CD8-positive, alpha-beta memory T cell (primary cell): ENCODE results near the gene LURAP1L. TPM values are rescaled to one million over a fixed set of nuclear protein-coding genes. Genes with fewer than 3 reads are reported as not detected.
"Not testable (repeated sequence)": the region's sequence is repeated elsewhere in the genome, so short reads cannot be mapped to it uniquely, and the experiment has no call there.

ENCODE experiments used
- CTCF ChIA-PET: fragments of 350-600 bp; sonication (Branson Sonifier 250); formaldehyde crosslinking; loops from one replicate; lab custom pipeline; 2021; ENCODE audit warnings: antibody characterized with exemption; lab: Charles Lee
- POLR2A ChIA-PET: fragments of 350-600 bp; sonication (Branson Sonifier 250); formaldehyde crosslinking; loops from one replicate; lab custom pipeline; 2021; ENCODE audit warnings: antibody characterized with exemption; lab: Charles Lee
- DNase-seq, 5 donors: peaks; one replicate each; pipeline versions ENCODE4 v3.0.0 to v3.0.0-alpha.2; 2020 to 2022; ENCODE audit warnings: mixed read lengths in 1 of 5
- H3K27ac ChIP-seq: one replicate; pipeline ENCODE4 v1.7.0; 2013; ENCODE audit warnings: low read depth, mild to moderate bottlenecking, low read length, moderate library complexity
- H3K27me3 ChIP-seq: 2 replicates; pipeline ENCODE4 v1.7.0; 2013; ENCODE audit warnings: low read length, mild to moderate bottlenecking; ENCODE audit not compliant: insufficient read depth, poor library complexity, severe bottlenecking
- H3K36me3 ChIP-seq: 2 replicates; pipeline ENCODE4 v1.7.0; 2013; ENCODE audit warnings: mild to moderate bottlenecking, low read length, moderate library complexity; ENCODE audit not compliant: insufficient read depth
- H3K4me1 ChIP-seq: 2 replicates; pipeline ENCODE4 v1.7.0; 2013; ENCODE audit warnings: mild to moderate bottlenecking, low read length, moderate library complexity; ENCODE audit not compliant: insufficient read depth
- H3K4me3 ChIP-seq: 2 replicates; pipeline ENCODE4 v1.7.0; 2013; ENCODE audit warnings: mild to moderate bottlenecking, low read length
- H3K9me3 ChIP-seq: 2 replicates; pipeline ENCODE4 v1.7.0; 2013; ENCODE audit warnings: mild to moderate bottlenecking, low read length
- H3K27ac Mint-ChIP-seq, 8 donors: one replicate each; pipeline ENCODE4 v1.8.0; 2020 to 2021; ENCODE audit warnings: mixed read lengths in 8 of 8, mild to moderate bottlenecking in 6 of 8, inconsistent platforms in 3 of 8, moderate library complexity in 3 of 8
- H3K27me3 Mint-ChIP-seq, 2 donors: one replicate each; pipeline ENCODE4 v1.8.0; 2020 to 2021; ENCODE audit warnings: mixed read lengths in 2 of 2, mild to moderate bottlenecking in 1 of 2, moderate library complexity in 1 of 2
- H3K36me3 Mint-ChIP-seq, 3 donors: one replicate each; pipeline ENCODE4 v1.8.0; 2020 to 2021; ENCODE audit warnings: mixed read lengths in 3 of 3, inconsistent platforms in 1 of 3, mild to moderate bottlenecking in 1 of 3
- H3K4me1 Mint-ChIP-seq, 3 donors: one replicate each; pipeline ENCODE4 v1.8.0; 2020 to 2021; ENCODE audit warnings: mixed read lengths in 3 of 3, inconsistent platforms in 1 of 3, mild to moderate bottlenecking in 1 of 3
- H3K4me3 Mint-ChIP-seq, 7 donors: one replicate each; pipeline ENCODE4 v1.8.0; 2020 to 2021; ENCODE audit warnings: mixed read lengths in 7 of 7, mild to moderate bottlenecking in 6 of 7, moderate library complexity in 4 of 7, inconsistent platforms in 2 of 7
- H3K9me3 Mint-ChIP-seq, 5 donors: one replicate each; pipeline ENCODE4 v1.8.0; 2020 to 2022; ENCODE audit warnings: mixed read lengths in 5 of 5, mild to moderate bottlenecking in 3 of 5, moderate library complexity in 2 of 5, inconsistent platforms in 1 of 5
- polyA plus RNA-seq: library from polyadenylated mRNA; unstranded; fragments of 300-500 nt; fragmentation: Illumina TruSeq; gene quantifications from one replicate; pipeline ENCODE4 v1.2.3, GENCODE V29; 2021
- total RNA-seq, 2 experiments: library from RNA; stranded (reverse); gene quantifications; one replicate each; pipeline ENCODE4 v1.2.3, GENCODE V29; 2021

The LURAP1L gene
- total and polyA plus RNA-seq, 3 experiments from 2014 or later, result not detected

DNA sequence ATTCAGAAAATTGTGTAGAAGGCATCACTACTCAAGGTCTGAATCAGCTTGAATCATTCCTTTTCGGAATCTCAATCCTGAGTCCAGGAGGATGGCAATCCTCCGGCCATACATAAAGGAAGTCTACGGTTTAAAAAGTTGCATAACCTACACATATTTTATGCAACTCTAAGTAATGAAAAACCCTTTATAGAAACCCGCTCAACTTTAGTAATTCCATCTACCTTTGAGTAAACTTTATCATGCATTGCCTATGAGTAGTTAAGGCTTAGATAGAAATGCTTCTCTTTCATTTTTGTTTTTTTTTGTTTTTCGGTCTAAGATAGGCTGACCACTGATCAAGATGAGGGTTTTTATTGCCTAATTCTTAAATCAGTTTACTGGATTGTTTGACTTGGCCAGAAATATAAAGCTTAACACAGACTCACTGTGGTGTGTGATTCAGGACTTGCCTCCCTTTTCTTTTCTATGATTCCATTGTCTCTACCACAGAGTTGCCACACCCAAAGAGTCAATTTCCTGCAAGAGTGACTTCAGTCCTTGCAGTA lies 85.0 kb downstream of the LURAP1L start:
- Mint-ChIP-seq H3K36me3 (peaks cover 0 to under 1% (median 0%) of the 10 kb centered on the region in 3 donors), H3K9me3 (peaks cover 1 to 13% (median 6%) of the 10 kb centered on the region in 5 donors)
- POLR2A ChIA-PET, result no interaction called here

DNA sequence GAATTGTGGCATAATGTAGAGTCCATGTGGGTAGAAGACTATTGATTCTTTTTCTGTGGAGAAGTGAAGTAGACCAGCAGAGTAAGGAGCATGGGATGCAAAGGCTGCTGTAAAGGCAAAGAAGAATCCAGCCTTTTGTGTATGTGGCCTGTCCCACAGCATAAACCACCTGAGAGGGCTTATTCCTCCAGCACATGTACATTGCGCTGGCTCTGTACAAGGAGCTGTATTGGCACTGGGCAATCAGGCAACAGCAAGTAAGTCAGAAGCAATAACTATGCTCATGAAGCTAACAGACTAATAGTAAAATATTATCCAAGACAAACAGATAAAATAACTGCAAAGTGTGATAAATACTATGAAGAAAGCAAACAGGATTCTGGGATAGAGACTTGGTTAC lies 86.2 kb downstream of the LURAP1L start:
- H3K27me3 Mint-ChIP-seq, result no peaks in the 10 kb centered on the region
- no peaks in the 10 kb centered on the region for H3K4me1 Mint-ChIP-seq
- H3K9me3 ChIP-seq, result no peaks in the 10 kb centered on the region
- POLR2A ChIA-PET, result no interaction called here
- no peak overlapping the region for H3K4me3 Mint-ChIP-seq
- H3K9me3 Mint-ChIP-seq, result peaks cover 0 to 17% (median 9%) of the 10 kb centered on the region in 5 donors
- DNase-seq, result no peak
- no peaks in the 10 kb centered on the region for H3K27me3 ChIP-seq
- CTCF ChIA-PET, result no interaction called here
- H3K4me3 ChIP-seq, result no peak overlapping the region
- no peaks in the 10 kb centered on the region for H3K36me3 ChIP-seq
- no peaks in the 10 kb centered on the region for H3K4me1 ChIP-seq
- no peaks in the 10 kb centered on the region for H3K36me3 Mint-ChIP-seq
- H3K27ac Mint-ChIP-seq, result no peak overlapping the region
- no peak overlapping the region for H3K27ac ChIP-seq

More for the DNA sequence above, 85.0 kb downstream of the LURAP1L start:
- CTCF ChIA-PET, result no interaction called here
- no peak for DNase-seq
- H3K4me3 Mint-ChIP-seq, result no peak overlapping the region
- H3K27me3 ChIP-seq, result no peaks in the 10 kb centered on the region
- H3K4me3 ChIP-seq, result no peak overlapping the region
- H3K27me3 Mint-ChIP-seq, result no peaks in the 10 kb centered on the region
- no peaks in the 10 kb centered on the region for H3K36me3 ChIP-seq
- H3K4me1 Mint-ChIP-seq, result no peaks in the 10 kb centered on the region
- no peak overlapping the region for H3K27ac ChIP-seq
- H3K4me1 ChIP-seq, result no peaks in the 10 kb centered on the region
- no peaks in the 10 kb centered on the region for H3K9me3 ChIP-seq
- H3K27ac Mint-ChIP-seq, result no peak overlapping the region

- Histone ChIP-seq H3K27me3 (no peaks in the 10 kb centered on the region), H3K36me3 (no peaks in the 10 kb centered on the region), H3K4me3 (no peak overlapping the region), H3K4me1 (no peaks in the 10 kb centered on the region), H3K27ac (no peak overlapping the region), H3K9me3 (no peaks in the 10 kb centered on the region)
- peaks cover 0 to 2% of the 10 kb centered on the region in 2 donors for H3K27me3 Mint-ChIP-seq
- H3K36me3 Mint-ChIP-seq, result no peaks in the 10 kb centered on the region
- H3K4me3 Mint-ChIP-seq, result no peak overlapping the region
- no peak overlapping the region for H3K27ac Mint-ChIP-seq
- H3K9me3 Mint-ChIP-seq, result peaks cover 7 to 24% (median 17%) of the 10 kb centered on the region in 5 donors
- no peaks in the 10 kb centered on the region for H3K4me1 Mint-ChIP-seq
- CTCF ChIA-PET, result no interaction called here
- no peak for DNase-seq
- POLR2A ChIA-PET, result no interaction called here
These were observed 88.0 kb downstream of the LURAP1L start for GRCh38 chr9:12862611-12863410.

- Mint-ChIP-seq H3K4me1 (no peaks in the 10 kb centered on the region), H3K27me3 (peaks cover 0 to 2% of the 10 kb centered on the region in 2 donors), H3K9me3 (peaks cover 10 to 28% (median 24%) of the 10 kb centered on the region in 5 donors), H3K4me3 (no peak overlapping the region), H3K36me3 (no peaks in the 10 kb centered on the region), H3K27ac (no peak overlapping the region)
- Histone ChIP-seq H3K27me3 (no peaks in the 10 kb centered on the region), H3K4me3 (no peak overlapping the region), H3K9me3 (no peaks in the 10 kb centered on the region), H3K4me1 (no peaks in the 10 kb centered on the region), H3K36me3 (no peaks in the 10 kb centered on the region), H3K27ac (no peak overlapping the region)
- no peak for DNase-seq
- ChIA-PET CTCF (no interaction called here), POLR2A (no interaction called here)
These were observed 88.8 kb downstream of the LURAP1L start for GRCh38 chr9:12863618-12864017.

GRCh38 chr9:12865380-12865779 lies 90.6 kb downstream of the LURAP1L start:
- H3K36me3 Mint-ChIP-seq, H3K4me1 ChIP-seq, H3K4me1 Mint-ChIP-seq, DNase-seq, H3K27me3 ChIP-seq, H3K4me3 Mint-ChIP-seq, H3K4me3 ChIP-seq, H3K27ac Mint-ChIP-seq, H3K9me3 ChIP-seq, CTCF ChIA-PET, H3K36me3 ChIP-seq, H3K27ac ChIP-seq, H3K27me3 Mint-ChIP-seq, POLR2A ChIA-PET: not testable (repeated sequence)
- H3K9me3 Mint-ChIP-seq, result peaks cover 14 to 30% (median 22%) of the 10 kb centered on the region in 5 donors

Other genes starting within 250 kb of the LURAP1L start
- gene TYRP1, start 81.6 kb upstream of the LURAP1L start, total RNA-seq, result not detected
- not detected for gene TYRP1, start 81.6 kb upstream of the LURAP1L start, polyA plus RNA-seq